ENCODE results near the gene PCSK4.
A peak's percentile ranks its signal among the peaks of the same experiment; 100 is the strongest.

The PCSK4 gene

GRCh38 chr19:1509602-1510441 is 19.7 kb upstream of the PCSK4 start:
- in situ Hi-C loops (cut with HindIII; ENCODE audit: low sequenced_read_pairs) = no loop called here
- DNase-seq (ENCODE audit: low read depth) = no peak
- H3K4me3 ChIP-seq (ENCODE audit: low read depth, low read length) = no peak overlapping the region
- TF ChIP-seq, protein P1, sequence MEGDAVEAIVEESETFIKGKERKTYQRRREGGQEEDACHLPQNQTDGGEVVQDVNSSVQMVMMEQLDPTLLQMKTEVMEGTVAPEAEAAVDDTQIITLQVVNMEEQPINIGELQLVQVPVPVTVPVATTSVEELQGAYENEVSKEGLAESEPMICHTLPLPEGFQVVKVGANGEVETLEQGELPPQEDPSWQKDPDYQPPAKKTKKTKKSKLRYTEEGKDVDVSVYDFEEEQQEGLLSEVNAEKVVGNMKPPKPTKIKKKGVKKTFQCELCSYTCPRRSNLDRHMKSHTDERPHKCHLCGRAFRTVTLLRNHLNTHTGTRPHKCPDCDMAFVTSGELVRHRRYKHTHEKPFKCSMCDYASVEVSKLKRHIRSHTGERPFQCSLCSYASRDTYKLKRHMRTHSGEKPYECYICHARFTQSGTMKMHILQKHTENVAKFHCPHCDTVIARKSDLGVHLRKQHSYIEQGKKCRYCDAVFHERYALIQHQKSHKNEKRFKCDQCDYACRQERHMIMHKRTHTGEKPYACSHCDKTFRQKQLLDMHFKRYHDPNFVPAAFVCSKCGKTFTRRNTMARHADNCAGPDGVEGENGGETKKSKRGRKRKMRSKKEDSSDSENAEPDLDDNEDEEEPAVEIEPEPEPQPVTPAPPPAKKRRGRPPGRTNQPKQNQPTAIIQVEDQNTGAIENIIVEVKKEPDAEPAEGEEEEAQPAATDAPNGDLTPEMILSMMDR (IDR thresholded peaks at IDR 0.05; ENCODE audit: low read depth, low read length, missing control alignments) = no peak

DNA sequence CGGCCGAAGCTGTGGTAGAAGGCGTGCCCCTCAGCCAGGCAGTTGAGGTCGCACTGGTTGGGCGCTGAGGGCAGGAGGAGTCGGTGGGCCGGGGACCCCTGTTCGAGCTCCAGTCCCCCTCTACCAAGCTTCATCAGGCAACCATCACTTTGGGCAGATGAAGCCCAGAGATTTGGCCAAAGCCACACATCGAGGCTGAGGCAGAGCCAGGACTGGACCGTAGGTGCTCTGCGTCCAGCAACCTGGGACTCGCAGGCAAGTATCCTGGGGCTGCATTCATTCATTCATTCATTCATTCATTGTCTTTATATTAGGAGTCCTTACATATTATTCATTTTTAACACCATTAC is 18.3 kb upstream of the PCSK4 start:
- in situ Hi-C loops (cut with HindIII; ENCODE audit: low sequenced_read_pairs) = no loop called here
- TF ChIP-seq, protein P1 (IDR thresholded peaks at IDR 0.05; ENCODE audit: low read depth, low read length, missing control alignments) = no peak
- H3K4me3 ChIP-seq (ENCODE audit: low read depth, low read length) = peak overlapping the region; percentile 21
- DNase-seq (ENCODE audit: low read depth) = no peak

DNA sequence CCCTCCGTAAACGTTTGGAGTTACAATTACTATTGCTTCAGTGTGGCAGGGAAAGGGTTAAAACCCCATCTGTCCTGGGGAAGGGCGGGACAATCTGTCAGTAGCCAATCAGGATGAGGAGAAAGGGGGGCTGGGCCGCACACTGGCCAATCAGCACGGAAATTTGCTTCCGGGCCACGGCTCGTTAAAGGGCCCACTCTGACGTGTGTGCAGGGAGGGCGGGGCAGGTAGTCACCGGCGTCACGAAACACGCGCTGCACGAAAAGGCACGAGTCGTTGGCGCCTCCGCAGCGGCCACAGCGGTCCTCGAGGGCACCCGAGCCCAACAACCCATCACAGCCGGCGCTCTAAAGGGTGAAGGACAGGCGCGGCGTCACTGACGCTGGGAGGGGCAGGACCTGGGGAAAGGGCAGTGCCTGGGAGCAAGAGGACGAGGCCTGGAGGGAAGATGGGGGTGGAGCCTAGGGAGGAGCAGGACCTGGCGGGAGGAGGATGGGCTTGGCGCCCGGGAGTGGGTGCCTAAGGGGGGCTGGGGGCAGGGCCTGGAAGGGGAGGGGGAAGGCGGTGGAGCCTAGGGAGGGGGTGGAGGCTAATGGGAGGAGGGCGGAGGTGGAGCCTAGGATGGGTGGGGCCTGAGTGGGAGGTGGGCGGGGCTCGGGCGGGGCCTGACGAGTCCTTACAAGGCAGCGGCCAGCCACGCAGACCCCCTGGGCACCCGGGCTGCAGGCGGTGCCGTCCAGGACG is 17.8 kb upstream of the PCSK4 start:
- TF ChIP-seq, protein P1 (IDR thresholded peaks at IDR 0.05; ENCODE audit: low read depth, low read length, missing control alignments) = no peak
- peak; percentile 89 for DNase-seq (ENCODE audit: low read depth)
- peak overlapping the region; percentile 43 for H3K4me3 ChIP-seq (ENCODE audit: low read depth, low read length)
- in situ Hi-C loops (cut with HindIII; ENCODE audit: low sequenced_read_pairs) = no loop called here

- in situ Hi-C loops (cut with HindIII; ENCODE audit: low sequenced_read_pairs) = no loop called here
Measured at GRCh38 chr19:1507192-1507660, 17.1 kb upstream of the PCSK4 start.

DNA sequence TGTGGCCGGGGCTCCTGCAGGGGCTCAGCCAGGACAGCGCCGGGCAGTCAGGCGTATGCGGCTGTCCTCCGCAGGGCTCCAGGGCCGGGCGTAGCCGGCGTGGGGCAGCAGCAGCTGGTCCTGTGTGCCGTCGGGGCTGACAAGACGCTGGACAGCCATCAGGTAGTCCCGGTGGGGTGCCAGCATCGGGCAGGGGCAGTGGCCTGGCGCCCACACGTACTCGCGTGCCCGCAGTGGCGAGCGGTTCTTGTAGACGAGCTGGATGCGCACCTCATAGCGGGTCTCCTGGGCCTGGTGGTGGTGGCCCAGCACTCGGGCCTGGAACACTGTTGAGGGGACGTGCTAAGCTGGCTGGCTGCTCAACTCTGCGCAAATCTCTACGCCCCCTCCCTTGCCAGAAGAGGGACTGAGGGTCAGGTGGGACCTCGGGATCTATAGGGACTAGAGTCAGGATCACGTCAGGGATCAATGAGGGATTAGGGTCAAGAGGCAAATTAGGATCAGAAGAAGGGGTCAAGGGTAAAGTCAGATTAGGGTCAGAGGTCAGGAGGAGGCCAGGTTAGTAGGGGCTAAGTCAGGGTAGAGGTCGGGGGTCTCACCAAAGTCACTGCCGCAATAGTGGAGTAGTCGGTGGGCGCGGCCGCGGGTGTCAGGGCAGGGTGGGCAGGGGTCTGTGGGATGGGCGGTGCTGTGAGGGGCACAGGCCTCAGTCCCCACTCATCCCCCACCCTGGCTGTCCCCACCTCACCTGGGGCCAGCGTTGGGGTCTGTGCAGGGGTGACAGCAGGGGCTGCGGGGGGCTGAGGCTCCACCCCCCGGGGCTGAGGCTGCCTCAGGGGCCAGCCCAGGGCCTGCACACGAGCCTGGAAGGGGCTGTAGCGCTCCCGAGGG is 16.1 kb upstream of the PCSK4 start:
- TF ChIP-seq, protein P1 (IDR thresholded peaks at IDR 0.05; ENCODE audit: low read depth, low read length, missing control alignments) = no peak
- H3K4me3 ChIP-seq (ENCODE audit: low read depth, low read length) = no peak overlapping the region
- in situ Hi-C loops (cut with HindIII; ENCODE audit: low sequenced_read_pairs) = no loop called here
- no peak for DNase-seq (ENCODE audit: low read depth)

More at GRCh38 chr19:1507192-1507660, 17.1 kb upstream of the PCSK4 start:
- no peak overlapping the region for H3K4me3 ChIP-seq (ENCODE audit: low read depth, low read length)
- DNase-seq (ENCODE audit: low read depth) = no peak
- TF ChIP-seq, protein P1 (IDR thresholded peaks at IDR 0.05; ENCODE audit: low read depth, low read length, missing control alignments) = no peak

DNA sequence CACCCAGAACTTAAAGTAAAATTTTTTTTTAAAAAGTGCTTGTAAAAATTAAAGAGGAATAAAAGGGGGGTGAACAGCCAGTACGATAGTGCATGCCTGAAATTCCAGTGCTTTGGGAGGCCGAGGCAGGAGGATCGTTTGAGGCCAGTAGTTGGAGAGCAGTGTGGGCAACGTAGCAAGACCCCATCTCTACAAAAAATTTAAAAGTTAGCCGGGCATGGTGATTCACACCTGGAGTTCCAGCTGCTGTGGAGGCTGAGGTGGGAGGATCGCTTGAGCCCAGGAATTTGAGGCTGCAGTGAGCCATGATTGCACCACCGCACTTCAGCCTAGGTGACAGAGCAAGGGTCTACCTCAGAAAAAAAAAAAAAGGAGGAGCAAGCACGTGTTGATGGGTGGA is 14.9 kb upstream of the PCSK4 start:
- H3K4me3 ChIP-seq (ENCODE audit: low read depth, low read length) = no peak overlapping the region
- no peak for DNase-seq (ENCODE audit: low read depth)
- in situ Hi-C loops (cut with HindIII; ENCODE audit: low sequenced_read_pairs) = no loop called here
- TF ChIP-seq, protein P1 (IDR thresholded peaks at IDR 0.05; ENCODE audit: low read depth, low read length, missing control alignments) = no peak
